Activated gamma-delta T cell (primary cell): ENCODE results near the gene TRAM1L1.

Source experiments
- DNase-seq: peaks from one replicate; lab custom pipeline; 2025; lab: John Stamatoyannopoulos, UW
- total RNA-seq, 2 donors: gene quantifications; one replicate each; lab custom pipeline; 2026; lab: John Stamatoyannopoulos, UW

TRAM1L1 gene
- 0 to 0.10 reads per million in 2 donors for total RNA-seq

GRCh38 chr4:117084866-117085701 is at the start of gene TRAM1L1:
TSS of gene TRAM1L1 (minus strand) at chr4:117085576. CDS start at chr4:117085393, 183 bp downstream.
- no peak for DNase-seq

- no peak for DNase-seq
These were observed 49.0 kb upstream of the TRAM1L1 start for GRCh38 chr4:117134386-117134785.

- DNase-seq: no peak
These were observed 11.5 kb upstream of the TRAM1L1 start for GRCh38 chr4:117096886-117097285.

GRCh38 chr4:117096462-117096861 is 11.1 kb upstream of the TRAM1L1 start:
- DNase-seq: no peak

GRCh38 chr4:117093571-117093970 is 8.2 kb upstream of the TRAM1L1 start:
- no peak for DNase-seq

GRCh38 chr4:117077760-117078159 is 7.6 kb downstream of the TRAM1L1 start:
- no peak for DNase-seq

GRCh38 chr4:117068120-117068519 is 17.3 kb downstream of the TRAM1L1 start:
- no peak for DNase-seq

- no peak for DNase-seq
These were observed 21.2 kb downstream of the TRAM1L1 start for GRCh38 chr4:117063961-117064696.

GRCh38 chr4:117042962-117043361 is 42.4 kb downstream of the TRAM1L1 start:
- no peak for DNase-seq
